HG02571 (cell line): ENCODE results near the gene CDK7.
"Not testable (repeated sequence)": the region's sequence is repeated elsewhere in the genome, so short reads cannot be mapped to it uniquely, and the experiment has no call there.

ENCODE experiments used
- ATAC-seq: cut with Tn5 transposase; IDR thresholded peaks from one replicate; pipeline ENCODE4 v1.9.1; 2021; ENCODE audit warnings: mild to moderate bottlenecking, moderate library complexity; ENCODE audit not compliant: unreplicated experiment

CDK7 gene

DNA sequence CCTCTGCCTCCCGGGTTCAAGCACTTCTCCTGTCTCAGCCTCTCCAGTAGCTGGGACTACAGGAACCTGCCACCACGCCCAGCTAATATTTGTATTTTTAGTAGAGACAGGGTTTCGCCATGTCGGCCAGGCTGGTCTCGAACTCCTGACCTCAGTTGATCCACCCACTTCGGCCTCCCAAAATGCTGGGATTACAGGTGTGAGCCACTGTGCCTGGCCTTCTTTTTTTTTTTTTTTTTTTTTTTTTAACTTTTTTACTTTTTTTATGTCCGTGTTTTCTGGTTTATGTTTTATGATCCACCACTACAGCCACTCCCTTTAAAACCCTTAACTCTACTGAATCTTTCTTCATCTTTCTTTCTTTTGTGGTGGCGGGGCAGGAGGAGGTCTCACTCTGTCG is 2.0 kb downstream of the CDK7 start:
- not testable (repeated sequence) for ATAC-seq

GRCh38 chr5:69237877-69238276 is 3.2 kb downstream of the CDK7 start:
- ATAC-seq = no peak

- ATAC-seq = no peak
These were observed 4.1 kb downstream of the CDK7 start for GRCh38 chr5:69238760-69239251.

GRCh38 chr5:69242215-69242927 is 7.7 kb downstream of the CDK7 start:
- ATAC-seq = no peak

GRCh38 chr5:69245031-69245430 is 10.3 kb downstream of the CDK7 start:
- ATAC-seq = no peak

- no peak for ATAC-seq
These were observed 13.3 kb downstream of the CDK7 start for GRCh38 chr5:69248019-69248418.

DNA sequence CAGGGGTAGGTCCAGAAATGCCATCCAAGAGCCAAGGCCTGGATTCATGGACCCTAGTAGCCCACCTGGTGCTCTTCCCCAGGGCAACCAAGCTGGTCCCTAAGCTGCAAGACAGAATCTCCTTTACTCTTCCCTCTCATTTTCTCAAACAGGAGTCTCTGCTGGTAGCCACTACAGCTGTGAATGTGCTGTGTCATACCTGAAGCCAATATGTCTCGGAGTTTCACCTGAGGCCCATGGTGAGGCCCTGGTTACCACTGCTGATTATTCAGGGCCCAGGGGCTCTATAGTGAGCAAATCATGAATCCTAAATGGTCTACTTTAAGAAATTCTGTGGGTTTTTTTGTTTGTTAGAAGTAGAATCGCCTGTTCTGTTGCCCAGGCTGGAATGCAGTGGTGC is 15.9 kb downstream of the CDK7 start:
- ATAC-seq = no peak

DNA sequence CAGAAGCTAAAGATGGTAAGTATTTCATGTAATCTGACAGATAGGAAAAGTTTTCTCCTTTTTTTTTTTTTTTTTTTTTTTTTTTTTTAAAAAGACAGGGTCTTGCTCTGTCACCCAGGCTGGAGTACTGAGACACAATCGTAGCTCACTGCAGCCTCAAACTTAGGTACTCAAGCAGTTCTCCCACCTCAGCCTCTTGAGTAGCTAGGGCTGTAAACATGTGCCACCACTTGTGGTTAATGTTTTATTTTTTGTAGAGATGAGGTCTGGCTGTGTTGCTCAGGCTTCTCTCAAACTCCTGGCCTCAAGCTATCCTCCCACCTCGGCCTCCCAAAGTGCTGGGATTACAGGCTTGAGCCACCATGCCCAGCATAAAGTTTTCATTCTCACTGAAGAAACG is 17.8 kb downstream of the CDK7 start:
- ATAC-seq = no peak

DNA sequence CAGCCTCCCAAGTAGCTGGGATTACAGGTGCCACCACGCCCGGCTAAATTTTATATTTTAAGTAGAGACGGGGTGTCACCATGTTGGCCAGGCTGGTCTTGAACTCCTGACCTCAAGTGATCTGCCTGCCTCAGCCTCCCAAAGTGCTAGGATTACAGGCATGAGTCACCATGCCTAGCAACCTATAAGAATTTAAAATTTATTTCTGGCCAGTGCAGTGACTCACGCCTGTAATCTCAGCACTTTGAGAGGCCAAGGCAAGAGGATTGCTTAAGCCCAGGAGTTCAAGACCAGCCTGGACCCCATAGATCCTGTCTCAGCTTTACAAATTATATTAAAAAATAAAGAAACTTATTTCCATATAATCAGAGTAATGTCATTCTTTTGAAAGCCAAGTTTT is 21.3 kb downstream of the CDK7 start:
- ATAC-seq = not testable (repeated sequence)

DNA sequence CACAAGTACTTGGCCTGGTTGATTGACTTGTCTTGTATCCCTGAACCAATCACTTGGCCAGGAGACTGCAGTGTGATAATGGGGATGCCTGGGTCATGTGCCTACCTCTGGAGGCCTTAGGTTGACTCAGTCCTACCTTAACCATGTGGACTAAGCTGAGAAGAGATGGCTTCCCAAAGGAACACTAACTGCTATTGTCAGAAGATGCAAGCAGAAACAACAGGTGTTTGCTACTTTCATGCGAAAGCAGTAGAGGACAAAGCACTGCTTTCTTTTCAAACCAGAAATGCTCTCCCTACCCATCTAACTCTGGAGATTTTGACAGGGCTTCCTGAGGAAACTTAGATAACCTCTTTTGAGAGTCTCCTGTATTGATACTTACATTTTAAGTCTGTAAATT is 22.9 kb downstream of the CDK7 start:
- no peak for ATAC-seq

DNA sequence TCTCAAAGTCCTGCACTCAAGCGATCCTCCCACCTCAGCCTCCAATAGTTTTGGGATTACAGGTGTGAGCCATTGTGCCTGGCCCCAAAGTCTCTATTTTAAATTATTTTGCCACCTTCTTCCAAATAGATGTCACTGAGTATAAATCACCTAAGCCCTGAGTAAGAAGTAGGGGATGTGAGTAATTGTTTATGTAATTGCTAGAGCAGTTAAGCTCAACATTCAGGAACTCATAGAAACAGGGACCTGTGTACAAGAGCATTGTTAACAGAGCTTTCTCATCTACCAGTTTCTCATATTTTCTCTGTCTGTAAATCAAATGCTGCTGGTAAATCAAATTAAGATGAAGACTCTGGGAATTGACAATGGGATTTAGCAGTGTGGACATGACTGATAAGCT is 26.3 kb downstream of the CDK7 start:
- no peak for ATAC-seq

GRCh38 chr5:69265931-69266330 is 31.2 kb downstream of the CDK7 start:
- ATAC-seq = no peak

DNA sequence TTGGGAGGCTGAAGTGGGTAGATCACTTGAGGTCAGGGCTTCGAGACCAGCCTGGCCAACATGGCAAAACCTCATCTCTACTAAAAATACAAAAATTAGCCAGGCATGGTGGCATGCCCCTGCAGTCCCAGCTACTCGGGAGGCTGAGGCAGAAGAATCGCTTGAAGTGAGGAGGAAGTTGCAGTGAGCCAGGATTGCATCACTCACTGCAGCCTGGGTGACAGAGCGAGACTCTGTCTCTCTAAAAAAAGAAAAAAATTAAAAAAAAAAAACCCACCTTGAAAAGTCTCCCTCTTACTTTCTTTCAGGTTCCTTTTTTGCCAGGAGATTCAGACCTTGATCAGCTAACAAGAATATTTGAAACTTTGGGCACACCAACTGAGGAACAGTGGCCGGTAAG is 34.2 kb downstream of the CDK7 start:
- ATAC-seq = no peak

GRCh38 chr5:69270840-69271239 is 36.2 kb downstream of the CDK7 start:
- no peak for ATAC-seq

GRCh38 chr5:69271376-69271775 is 36.7 kb downstream of the CDK7 start:
- ATAC-seq = no peak

GRCh38 chr5:69275563-69275962 is 40.9 kb downstream of the CDK7 start:
- no peak for ATAC-seq

- no peak for ATAC-seq
These were observed 41.9 kb downstream of the CDK7 start for GRCh38 chr5:69276422-69277174.

DNA sequence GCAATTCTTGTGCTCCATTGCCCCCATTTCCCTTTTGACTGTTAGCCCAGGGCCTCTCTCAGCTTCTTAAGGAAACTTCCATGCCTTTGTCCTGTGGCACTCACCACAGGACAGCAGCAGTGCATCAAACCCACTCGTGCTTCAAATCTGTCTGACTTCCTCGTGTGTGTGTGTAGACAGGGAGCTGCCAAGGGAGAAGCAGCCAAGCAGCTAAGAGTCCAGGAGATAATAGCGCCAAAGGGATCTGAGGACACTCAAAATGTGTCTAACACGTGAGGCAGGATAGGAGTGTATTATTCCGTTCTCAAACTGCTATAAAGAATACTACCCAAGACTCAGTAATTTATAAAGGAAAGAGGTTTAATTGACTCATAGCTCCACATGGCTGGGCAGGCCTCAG is 44.8 kb downstream of the CDK7 start:
- ATAC-seq = no peak

GRCh38 chr5:69281114-69281513 is 46.4 kb downstream of the CDK7 start:
- no peak for ATAC-seq

DNA sequence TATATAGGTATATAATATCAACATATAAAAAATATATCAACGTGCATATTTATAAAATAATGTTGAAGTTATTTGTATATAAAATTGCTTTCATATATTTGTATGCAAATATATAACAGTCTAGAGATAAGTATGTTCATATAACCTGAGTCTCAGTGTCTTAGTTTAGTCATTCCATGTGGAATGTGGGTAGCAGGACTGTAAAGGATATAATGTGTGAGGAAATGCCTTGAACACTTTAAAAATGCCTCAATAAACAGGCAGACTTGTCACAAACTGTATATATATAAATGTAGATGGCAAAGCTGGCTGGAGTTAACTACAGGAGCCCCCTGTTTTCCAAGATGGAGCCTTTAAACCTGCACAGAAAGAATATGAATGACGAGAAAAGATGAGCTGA is 49.5 kb downstream of the CDK7 start:
- no peak for ATAC-seq

DNA sequence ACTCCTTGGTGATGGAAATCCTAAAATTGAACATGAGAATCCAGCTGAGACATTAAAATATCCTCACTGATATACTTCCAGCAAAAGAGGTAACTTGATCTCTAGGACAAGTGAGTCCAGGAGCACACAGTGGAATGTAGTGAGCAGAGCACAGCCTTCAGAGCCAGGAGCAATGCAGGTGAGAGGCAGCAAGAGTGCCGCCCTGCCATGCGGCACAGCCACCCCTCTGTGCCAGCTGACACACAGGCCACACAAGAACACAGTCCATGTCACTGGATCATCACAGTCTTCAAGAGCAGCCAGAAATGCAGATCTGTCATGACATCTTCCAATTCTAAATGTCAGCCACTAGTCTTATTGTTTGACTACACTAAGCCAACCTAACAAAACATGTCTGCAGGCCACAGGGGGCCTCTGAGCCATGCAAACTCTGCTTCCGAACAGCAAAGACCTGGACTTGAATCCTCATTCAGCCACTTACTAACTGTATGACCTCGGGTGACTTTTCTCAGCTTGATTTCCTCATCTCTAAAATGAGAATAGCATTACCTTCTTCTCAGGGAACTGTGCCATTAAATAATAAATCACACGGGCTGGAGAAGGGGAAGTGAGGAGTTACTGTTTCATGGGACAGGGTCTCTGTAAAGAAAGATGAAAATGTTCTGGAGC is 50.9 kb downstream of the CDK7 start:
- ATAC-seq = no peak

DNA sequence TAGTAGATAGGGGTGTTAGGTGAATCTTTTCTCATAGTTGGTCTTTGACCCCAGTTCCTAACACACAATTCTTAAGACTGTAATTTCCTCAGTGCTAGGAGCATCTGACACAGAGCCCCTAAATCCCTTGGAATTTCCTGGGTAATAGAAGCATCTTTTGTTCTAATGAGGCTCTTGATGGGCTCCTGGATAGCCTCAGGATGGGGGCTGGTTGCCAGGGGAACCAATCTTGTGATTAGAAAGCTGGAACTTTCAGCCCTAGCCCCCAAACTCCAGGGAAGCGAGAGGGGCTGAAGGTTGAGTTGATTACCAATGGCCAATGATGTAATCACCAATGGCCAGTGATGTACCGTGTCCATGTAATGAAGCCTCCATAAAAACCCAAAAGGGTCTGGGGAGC is 53.4 kb downstream of the CDK7 start:
- ATAC-seq = no peak
